ENCODE data around the gene IRAK3. TPM values are rescaled to one million over a fixed set of nuclear protein-coding genes. Genes with fewer than 3 reads are reported as not detected.

The IRAK3 gene
- total RNA-seq, 4 donors from 2014 or later = 1.5 to 14.1 (median 7.7) TPM

DNA sequence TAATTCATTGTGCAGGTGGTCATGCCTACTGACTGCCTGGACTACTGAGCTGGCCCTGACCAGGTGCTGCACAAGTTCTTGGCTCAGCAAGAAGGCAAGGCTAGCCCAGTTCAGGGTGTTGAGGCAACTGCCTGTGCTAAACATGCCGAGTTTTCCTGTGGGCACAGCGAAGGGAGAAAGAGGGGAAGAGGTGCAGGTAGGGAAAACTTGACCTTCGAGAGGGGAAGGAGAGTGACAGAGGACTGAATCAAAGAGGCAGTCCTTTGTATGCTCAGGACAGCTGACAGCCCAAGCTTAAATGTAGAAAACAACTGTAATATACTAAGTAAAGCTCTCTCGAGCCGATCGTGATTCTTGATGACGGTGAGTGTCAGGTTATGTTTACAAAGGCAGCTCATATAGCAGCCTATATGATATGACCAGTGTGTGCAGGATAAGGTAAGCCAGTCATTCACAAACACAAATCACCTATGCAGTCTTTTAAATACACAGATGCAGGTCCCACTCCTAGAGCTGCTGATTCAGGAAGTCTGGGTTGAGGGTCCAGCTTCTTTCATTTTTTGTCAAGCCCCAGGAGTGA lies 2.6 kb downstream of the IRAK3 start:
- H3K4me3 ChIP-seq = peak overlapping the region in 1 of 4 donors; percentile 82

GRCh38 chr12:66194122-66194521 lies 5.1 kb downstream of the IRAK3 start:
- Histone ChIP-seq H3K4me3 (no peak overlapping the region), H3K9me3 (no peaks in the 10 kb centered on the region), H3K27me3 (peaks cover 0 to 7% (median 0%) of the 10 kb centered on the region in 4 donors), H3K4me1 (peaks cover 0 to 53% (median 10%) of the 10 kb centered on the region in 3 donors), H3K27ac (no peak overlapping the region), H3K36me3 (no peaks in the 10 kb centered on the region)
- WGBS, 2 donors = 88 to 100% methylated on average over 1 to 2 of the region's 2 CpGs
- TF ChIP-seq CTCF (IDR thresholded peaks at IDR 0.05) (no peak), POLR2A (IDR thresholded peaks at IDR 0.05) (no peak)
- intact Hi-C loops (cut with DNase I) = no loop called here
- no peak for DNase-seq

More for the DNA sequence above, 2.6 kb downstream of the IRAK3 start:
- WGBS, 2 donors = 75 to 81% methylated on average over 6 to 7 of the region's 7 CpGs
- peaks cover 0 to 25% (median 0%) of the 10 kb centered on the region in 4 donors for H3K27me3 ChIP-seq
- intact Hi-C loops (cut with DNase I) = no loop called here
- no peak for TF ChIP-seq POLR2A (IDR thresholded peaks at IDR 0.05)
- TF ChIP-seq CTCF (IDR thresholded peaks at IDR 0.05) = no peak
- peaks cover 0 to 42% (median 10%) of the 10 kb centered on the region in 3 donors for H3K4me1 ChIP-seq
- no peak for DNase-seq
- H3K27ac ChIP-seq = peak overlapping the region in 1 of 4 donors; percentile 63
- H3K36me3 ChIP-seq = no peaks in the 10 kb centered on the region
- no peaks in the 10 kb centered on the region for H3K9me3 ChIP-seq

DNA sequence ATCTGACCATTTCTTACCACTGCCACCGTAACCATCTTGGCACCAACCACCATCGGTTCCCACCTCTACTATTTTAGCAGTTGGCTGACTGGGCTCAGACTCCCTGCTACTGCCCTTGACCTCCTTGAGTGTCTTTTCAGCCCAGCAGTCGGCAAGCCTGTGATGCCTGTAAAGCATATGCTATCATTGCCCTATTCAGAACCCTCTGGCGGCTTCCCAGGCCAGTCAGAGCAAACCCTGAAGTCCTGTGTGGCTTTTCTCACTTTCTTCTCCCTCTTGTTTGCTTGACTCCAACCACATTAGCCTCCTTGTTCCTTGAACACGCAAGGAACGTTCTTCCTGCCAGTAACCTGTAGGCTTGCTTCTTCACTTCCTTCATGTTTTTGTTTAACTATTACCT lies 6.2 kb downstream of the IRAK3 start:
- no peak for DNase-seq
- H3K36me3 ChIP-seq = no peaks in the 10 kb centered on the region
- no peaks in the 10 kb centered on the region for H3K27me3 ChIP-seq
- peaks cover 0 to 3% (median 0%) of the 10 kb centered on the region in 3 donors for H3K9me3 ChIP-seq
- intact Hi-C loops (cut with DNase I) = no loop called here
- H3K27ac ChIP-seq = peak overlapping the region in 1 of 4 donors; percentile 17
- no peak overlapping the region for H3K4me3 ChIP-seq
- WGBS, 2 donors = 78 to 82% methylated on average over 6 of the region's 6 CpGs
- TF ChIP-seq CTCF (IDR thresholded peaks at IDR 0.05) (no peak), POLR2A (IDR thresholded peaks at IDR 0.05) (no peak)
- peaks cover 0 to 45% (median 10%) of the 10 kb centered on the region in 3 donors for H3K4me1 ChIP-seq

DNA sequence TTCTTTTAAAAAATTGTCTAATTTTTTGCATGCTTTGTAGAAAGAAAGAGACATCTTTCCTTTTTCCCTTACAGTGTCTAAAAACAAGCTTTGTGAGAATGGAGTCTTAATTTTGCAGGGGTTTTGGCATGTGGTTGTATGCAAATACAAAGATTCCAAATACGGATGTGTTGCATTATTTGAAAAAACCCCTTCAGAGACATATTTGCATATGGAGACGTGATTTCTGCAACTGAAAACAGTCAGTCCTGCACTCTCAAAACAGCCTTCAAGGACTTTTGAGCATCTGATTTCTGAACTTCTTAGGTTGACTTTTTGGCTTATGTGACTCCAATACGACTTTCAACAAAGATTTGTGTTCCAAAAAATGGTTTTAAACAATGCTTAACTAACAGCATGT lies 7.8 kb downstream of the IRAK3 start:
- Histone ChIP-seq H3K36me3 (no peaks in the 10 kb centered on the region), H3K9me3 (peaks cover 0 to 5% (median 0%) of the 10 kb centered on the region in 3 donors), H3K27me3 (no peaks in the 10 kb centered on the region), H3K4me1 (peaks cover 0 to 29% (median 0%) of the 10 kb centered on the region in 3 donors), H3K4me3 (no peak overlapping the region), H3K27ac (no peak overlapping the region)
- intact Hi-C loops (cut with DNase I) = no loop called here
- DNase-seq = no peak
- TF ChIP-seq CTCF (IDR thresholded peaks at IDR 0.05) (no peak), POLR2A (IDR thresholded peaks at IDR 0.05) (no peak)
- WGBS, 2 donors = 9 to 30% methylated on average over 3 of the region's 3 CpGs

DNA sequence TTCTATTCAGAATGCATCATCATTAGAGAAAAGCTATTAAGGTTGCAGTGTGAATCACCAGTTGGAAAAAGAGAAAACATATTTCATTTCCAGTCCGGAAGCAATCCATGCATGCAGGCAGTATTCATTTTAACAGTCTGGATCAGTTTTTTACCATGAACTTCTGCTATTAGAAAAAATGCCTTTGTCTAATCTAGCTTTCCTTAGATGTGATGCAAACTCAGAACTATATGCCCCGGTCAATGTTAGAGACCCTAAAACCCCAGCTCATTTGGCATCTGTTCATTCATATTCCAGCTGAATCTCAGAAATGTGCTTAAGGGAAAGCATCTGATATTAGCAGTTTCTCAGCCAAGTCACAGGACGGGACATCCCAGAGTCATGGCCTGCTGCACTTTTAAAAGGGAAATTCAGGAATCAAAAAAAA lies 8.5 kb downstream of the IRAK3 start:
- H3K27me3 ChIP-seq = no peaks in the 10 kb centered on the region
- no peak for DNase-seq
- intact Hi-C loops (cut with DNase I) = no loop called here
- H3K4me3 ChIP-seq = no peak overlapping the region
- H3K27ac ChIP-seq = peak overlapping the region in 1 of 4 donors; percentile 18
- no peaks in the 10 kb centered on the region for H3K36me3 ChIP-seq
- H3K4me1 ChIP-seq = peaks cover 0 to 28% (median 0%) of the 10 kb centered on the region in 3 donors
- TF ChIP-seq CTCF (IDR thresholded peaks at IDR 0.05) (no peak), POLR2A (IDR thresholded peaks at IDR 0.05) (no peak)
- peaks cover 0 to 5% (median 0%) of the 10 kb centered on the region in 3 donors for H3K9me3 ChIP-seq
- WGBS, 2 donors = 19 to 56% methylated on average over 3 of the region's 3 CpGs
